K562 (cell line): ENCODE results near the gene GNG7. TPM values are rescaled to one million over a fixed set of nuclear protein-coding genes. Genes with fewer than 3 reads are reported as not detected.

Source experiments
- ARNT ChIP-seq, 2 experiments: fragments of 450-650 bp; IDR thresholded peaks; 2 replicates each; pipeline ENCODE4 v1.6.1; 2016; ENCODE audit warnings: mild to moderate bottlenecking in 1 of 2
- CTBP1 ChIP-seq: fragments of 450-650 bp; IDR thresholded peaks from 2 replicates; pipeline ENCODE4 v1.6.1; 2016; ENCODE audit warnings: borderline replicate concordance
- CXXC5 ChIP-seq: fragments of 250-450 bp; sonication (Bioruptor Pico); IDR thresholded peaks from 2 replicates; pipeline ENCODE4 v1.8.0; 2022; ENCODE audit warnings: inconsistent platforms, mild to moderate bottlenecking, moderate library complexity
- ESRRB ChIP-seq: fragments of 250-450 bp; sonication (Bioruptor Pico); IDR thresholded peaks from 2 replicates; pipeline ENCODE4 v1.5.0; 2020; ENCODE audit warnings: mild to moderate bottlenecking, moderate library complexity, borderline replicate concordance
- EZH2 ChIP-seq: IDR thresholded peaks from 2 replicates; pipeline ENCODE4 v1.6.1; 2012; ENCODE audit warnings: low read depth, mild to moderate bottlenecking, inconsistent platforms, low read length, borderline replicate concordance
- HMGN3 ChIP-seq: IDR thresholded peaks from 2 replicates; pipeline ENCODE4 v1.6.1; 2011; ENCODE audit warnings: borderline replicate concordance, low read depth, mild to moderate bottlenecking, mixed read lengths, low read length; ENCODE audit not compliant: insufficient read length; ENCODE audit errors: extremely low read depth
- KLF1 ChIP-seq: fragments of 450-650 bp; IDR thresholded peaks from 2 replicates; pipeline ENCODE4 v1.6.1; 2016; ENCODE audit warnings: missing genetic modification characterization, missing compliant biosample characterization
- L3MBTL2 ChIP-seq: fragments of 450-650 bp; IDR thresholded peaks from 2 replicates; pipeline ENCODE4 v1.6.1; 2016; ENCODE audit warnings: mild to moderate bottlenecking, moderate library complexity
- MAFK ChIP-seq: IDR thresholded peaks from 2 replicates; pipeline ENCODE4 v1.6.1; 2011; ENCODE audit warnings: low read length, improper control_type of control experiment
- MCM7 ChIP-seq, 2 experiments: fragments of 450-650 bp; IDR thresholded peaks; 2 replicates each; pipeline ENCODE4 v1.6.1; 2016 to 2018
- MTA3 ChIP-seq: fragments of 450-650 bp; formaldehyde crosslinking; IDR thresholded peaks from 2 replicates; pipeline ENCODE4 v1.6.1; 2017; ENCODE audit warnings: mild to moderate bottlenecking, borderline replicate concordance
- RAD21 ChIP-seq, 2 experiments: fragments of 250-450 bp in 1 of 2; fragments of 450-650 bp in 1 of 2; sonication (Bioruptor Pico) in 1 of 2; formaldehyde crosslinking in 1 of 2; IDR thresholded peaks in 1 of 2; conservative IDR thresholded peaks in 1 of 2; 2 replicates each; pipeline versions ENCODE4 v1.4.0 to v1.8.0; 2020 to 2022; ENCODE audit warnings: mild to moderate bottlenecking in 2 of 2, moderate library complexity in 1 of 2
- RCOR1 ChIP-seq, 2 experiments: IDR thresholded peaks; 2 replicates each; pipeline ENCODE4 v1.6.1; 2012; ENCODE audit warnings: low read depth in 2 of 2, low read length in 2 of 2, borderline replicate concordance in 1 of 2, improper control_type of control experiment in 1 of 2
- SAFB ChIP-seq: fragments of 200-400 bp; formaldehyde crosslinking; IDR thresholded peaks from 2 replicates; pipeline ENCODE4 v1.6.1; 2017; ENCODE audit warnings: low read depth, low read length, borderline replicate concordance
- SMAD2 ChIP-seq: fragments of 150-350 bp; IDR thresholded peaks from 2 replicates; pipeline ENCODE4 v1.6.1; 2014; ENCODE audit warnings: low read depth, mild to moderate bottlenecking, low read length
- TFAP4 ChIP-seq: sonication (generic); formaldehyde crosslinking; IDR thresholded peaks from 2 replicates; pipeline ENCODE4 v1.8.0; 2022; ENCODE audit warnings: missing genetic modification reagents, mild to moderate bottlenecking, moderate library complexity, borderline replicate concordance
- YY1 ChIP-seq, 3 experiments: IDR thresholded peaks; 2 replicates each; pipeline ENCODE4 v1.6.1; 2011; ENCODE audit warnings: low read length in 2 of 3, mild to moderate bottlenecking in 2 of 3, moderate library complexity in 2 of 3, borderline replicate concordance in 1 of 3, control low read depth in 1 of 3, low read depth in 1 of 3; ENCODE audit not compliant: insufficient read depth in 3 of 3, insufficient replicate concordance in 2 of 3, control insufficient read depth in 1 of 3, insufficient read length in 1 of 3; ENCODE audit errors: extremely low read depth in 1 of 3
- ZNF174 ChIP-seq: fragments of 250-450 bp; sonication (Bioruptor Pico); IDR thresholded peaks from 2 replicates; pipeline ENCODE4 v1.4.0; 2020; ENCODE audit warnings: mild to moderate bottlenecking
- ZSCAN29 ChIP-seq: fragments of 450-650 bp; IDR thresholded peaks from 2 replicates; pipeline ENCODE4 v1.6.1; 2017
- polyA plus RNA-seq, 8 experiments: library from polyadenylated mRNA; depleted of rRNA in 4 of 8; stranded (reverse) in 5 of 8; unstranded in 3 of 8; fragments of >200 nt; fragmentation: Nextera tagmentation in 2 of 8; fragmentation: Illumina TruSeq in 1 of 8; extraction: Ambion mirVana in 2 of 8; extraction: Trizol in 1 of 8; gene quantifications; 2 replicates each; pipeline versions ENCODE4 v1.2.1 to v1.2.3, GENCODE V29; 2011 to 2014; ENCODE audit warnings: inconsistent platforms in 1 of 8, missing spikeins in 1 of 8
- total RNA-seq, 7 experiments: library from RNA; depleted of rRNA in 6 of 7; stranded (reverse); fragments of >200 nt in 6 of 7; fragmentation: Illumina TruSeq in 2 of 7; extraction: Trizol in 2 of 7; gene quantifications; 2 replicates each; pipeline versions ENCODE4 v1.2.1 to v1.2.3, GENCODE V29; 2011 to 2021; ENCODE audit warnings: low replicate concordance in 1 of 7
- TF ChIP-seq, protein P1 (sequence below), 2 experiments: fragments of 450-650 bp; conservative IDR thresholded peaks; 2 replicates each; pipeline ENCODE4 v1.6.1; 2017; ENCODE audit warnings: mild to moderate bottlenecking in 2 of 2, moderate library complexity in 2 of 2
- TF ChIP-seq, protein P2 (sequence below), 2 experiments: IDR thresholded peaks; 2 replicates each; pipeline ENCODE4 v1.6.1; 2011; ENCODE audit warnings: borderline replicate concordance in 1 of 2, control low read depth in 1 of 2, low read depth in 1 of 2, low read length in 1 of 2, mild to moderate bottlenecking in 1 of 2, mixed read lengths in 1 of 2, moderate library complexity in 1 of 2; ENCODE audit not compliant: insufficient read depth in 1 of 2, insufficient read length in 1 of 2, poor library complexity in 1 of 2, severe bottlenecking in 1 of 2; ENCODE audit errors: extremely low read depth in 1 of 2
- TF ChIP-seq, protein P3 (sequence below): sonication (generic); formaldehyde crosslinking; IDR thresholded peaks from 2 replicates; pipeline ENCODE4 v1.8.0; 2022; ENCODE audit warnings: missing genetic modification reagents, mild to moderate bottlenecking, borderline replicate concordance

GNG7 gene
- total and polyA plus RNA-seq, 9 of the 15 experiments (the other 6 are each of a cell fraction or from before 2014, with no cell fraction given), result 0.01 to 0.20 (median 0.06) TPM; not detected in 1

DNA sequence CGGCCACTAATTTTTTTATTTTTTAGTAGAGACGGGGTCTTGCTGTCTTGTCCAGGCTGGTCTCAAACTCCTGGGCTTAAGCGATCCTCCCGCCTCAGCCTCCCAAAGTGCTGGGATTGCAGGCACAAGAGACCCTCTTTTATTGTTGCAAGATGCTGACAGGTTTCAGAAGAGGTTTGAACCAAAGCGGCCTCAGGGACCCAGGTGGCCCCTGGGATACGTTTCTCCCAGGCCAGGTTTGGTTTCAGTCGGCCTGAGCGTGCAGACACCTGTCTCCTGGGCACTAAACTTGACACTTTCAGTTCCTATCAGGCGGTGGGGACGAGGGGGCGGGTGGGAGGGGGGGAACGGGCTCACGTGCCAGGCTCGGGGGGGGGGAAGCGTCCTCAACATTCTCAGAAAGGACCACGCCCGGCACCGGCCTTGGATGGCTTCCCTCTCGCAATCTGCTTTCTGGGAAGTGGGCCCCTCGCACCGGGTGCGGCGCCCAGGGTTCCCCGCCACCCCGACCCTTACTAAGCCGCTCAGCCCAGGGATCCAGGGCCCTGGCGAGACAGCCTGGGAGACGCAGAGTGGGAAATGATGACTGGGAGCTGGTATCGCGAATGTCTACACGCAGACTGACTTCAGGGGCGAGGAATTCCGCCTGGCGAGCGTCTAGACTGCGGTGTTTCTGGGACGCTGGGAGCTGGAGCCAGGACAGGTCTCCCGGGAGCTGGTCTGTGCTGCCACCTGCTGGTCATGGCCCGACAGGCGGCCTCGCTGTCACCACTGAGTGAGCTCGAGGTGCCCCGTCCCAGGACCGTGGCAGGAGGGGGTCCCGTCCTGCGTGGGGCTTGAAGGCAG is 91.6 kb downstream of the GNG7 start (continued):
- TF ChIP-seq TFAP4 (CRISPR knock-in tag) (peak; percentile 39; the same call in 1 of the 2 replicates), ZSCAN29 (no peak), YY1 (IDR thresholded peaks at IDR 0.05; ENCODE audit: borderline replicate concordance in 1 of 3, control insufficient read depth in 1 of 3, extremely low read depth in 1 of 3, insufficient read depth in 3 of 3, insufficient read length in 1 of 3, insufficient replicate concordance in 2 of 3, low read depth in 1 of 3, low read length in 2 of 3) (peak in 1 of 3 experiments; percentile 16), ZNF174 (CRISPR knock-in tag) (no peak), MTA3 (peak; percentile 42; the same call in 1 of the 2 replicates), MAFK (no peak), RAD21 (CRISPR knock-in tag; conservative IDR thresholded peaks at IDR 0.05 in 1 of 2, IDR thresholded peaks at IDR 0.05 in 1 of 2) (peak; percentile 92 to 96), EZH2 (no peak), L3MBTL2 (peak; percentile 39; the same call in 1 of the 2 replicates), SAFB (no peak), MCM7 (IDR thresholded peaks at IDR 0.05) (no peak), CTBP1 (peak; percentile 78; the same call in 1 of the 2 replicates), ESRRB (CRISPR knock-in tag) (no peak), CXXC5 (peak; percentile 51), KLF1 (no peak), ARNT (IDR thresholded peaks at IDR 0.05) (no peak), SMAD2 (no peak), HMGN3 (peak; percentile 30), RCOR1 (IDR thresholded peaks at IDR 0.05; ENCODE audit: borderline replicate concordance in 1 of 2, low read depth in 2 of 2, low read length in 2 of 2) (peak in 1 of 2 experiments; percentile 62; a peak in 1 of 4 replicates)
- TF ChIP-seq, protein P1, sequence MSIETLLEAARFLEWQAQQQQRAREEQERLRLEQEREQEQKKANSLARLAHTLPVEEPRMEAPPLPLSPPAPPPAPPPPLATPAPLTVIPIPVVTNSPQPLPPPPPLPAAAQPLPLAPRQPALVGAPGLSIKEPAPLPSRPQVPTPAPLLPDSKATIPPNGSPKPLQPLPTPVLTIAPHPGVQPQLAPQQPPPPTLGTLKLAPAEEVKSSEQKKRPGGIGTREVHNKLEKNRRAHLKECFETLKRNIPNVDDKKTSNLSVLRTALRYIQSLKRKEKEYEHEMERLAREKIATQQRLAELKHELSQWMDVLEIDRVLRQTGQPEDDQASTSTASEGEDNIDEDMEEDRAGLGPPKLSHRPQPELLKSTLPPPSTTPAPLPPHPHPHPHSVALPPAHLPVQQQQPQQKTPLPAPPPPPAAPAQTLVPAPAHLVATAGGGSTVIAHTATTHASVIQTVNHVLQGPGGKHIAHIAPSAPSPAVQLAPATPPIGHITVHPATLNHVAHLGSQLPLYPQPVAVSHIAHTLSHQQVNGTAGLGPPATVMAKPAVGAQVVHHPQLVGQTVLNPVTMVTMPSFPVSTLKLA (conservative IDR thresholded peaks at IDR 0.05), result no peak
- TF ChIP-seq, protein P2, sequence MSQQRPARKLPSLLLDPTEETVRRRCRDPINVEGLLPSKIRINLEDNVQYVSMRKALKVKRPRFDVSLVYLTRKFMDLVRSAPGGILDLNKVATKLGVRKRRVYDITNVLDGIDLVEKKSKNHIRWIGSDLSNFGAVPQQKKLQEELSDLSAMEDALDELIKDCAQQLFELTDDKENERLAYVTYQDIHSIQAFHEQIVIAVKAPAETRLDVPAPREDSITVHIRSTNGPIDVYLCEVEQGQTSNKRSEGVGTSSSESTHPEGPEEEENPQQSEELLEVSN (IDR thresholded peaks at IDR 0.05; ENCODE audit: borderline replicate concordance in 1 of 2, extremely low read depth in 1 of 2, insufficient read depth in 1 of 2, insufficient read length in 1 of 2, low read depth in 1 of 2, low read length in 1 of 2, poor library complexity in 1 of 2, severe bottlenecking in 1 of 2), result no peak
- TF ChIP-seq, protein P3, sequence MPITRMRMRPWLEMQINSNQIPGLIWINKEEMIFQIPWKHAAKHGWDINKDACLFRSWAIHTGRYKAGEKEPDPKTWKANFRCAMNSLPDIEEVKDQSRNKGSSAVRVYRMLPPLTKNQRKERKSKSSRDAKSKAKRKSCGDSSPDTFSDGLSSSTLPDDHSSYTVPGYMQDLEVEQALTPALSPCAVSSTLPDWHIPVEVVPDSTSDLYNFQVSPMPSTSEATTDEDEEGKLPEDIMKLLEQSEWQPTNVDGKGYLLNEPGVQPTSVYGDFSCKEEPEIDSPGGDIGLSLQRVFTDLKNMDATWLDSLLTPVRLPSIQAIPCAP (CRISPR knock-in tag), result no peak
